BLaER1 (cell line): ENCODE measurements around the gene SERPINB4.
"Not testable (repeated sequence)": the region's sequence is repeated elsewhere in the genome, so short reads cannot be mapped to it uniquely, and the experiment has no call there.

ENCODE experiments used
- H3K27ac ChIP-seq: shearing (Covaris generic); formaldehyde crosslinking; 2 replicates; pipeline ENCODE4 v1.8.1; 2022
- H3K27me3 ChIP-seq: shearing (Covaris generic); formaldehyde crosslinking; 2 replicates; pipeline ENCODE4 v1.8.1; 2022
- H3K36me3 ChIP-seq: shearing (Covaris generic); formaldehyde crosslinking; 2 replicates; pipeline ENCODE4 v1.8.1; 2022
- H3K4me1 ChIP-seq: shearing (Covaris generic); formaldehyde crosslinking; 2 replicates; pipeline ENCODE4 v1.8.1; 2022
- H3K4me2 ChIP-seq: shearing (Covaris generic); formaldehyde crosslinking; 2 replicates; pipeline ENCODE4 v1.8.1; 2022
- H3K4me3 ChIP-seq: shearing (Covaris generic); formaldehyde crosslinking; 2 replicates; pipeline ENCODE4 v1.8.1; 2022
- H3K9ac ChIP-seq: shearing (Covaris generic); formaldehyde crosslinking; 2 replicates; pipeline ENCODE4 v1.8.1; 2022
- H3K9me3 ChIP-seq: shearing (Covaris generic); formaldehyde crosslinking; 2 replicates; pipeline ENCODE4 v1.8.1; 2022
- H4K20me1 ChIP-seq: shearing (Covaris generic); formaldehyde crosslinking; 2 replicates; pipeline ENCODE4 v1.8.1; 2022
- Cebpa-rat ChIP-seq: shearing (Covaris generic); IDR thresholded peaks from 2 replicates; pipeline ENCODE4 v1.8.1; 2022

SERPINB4 gene

DNA sequence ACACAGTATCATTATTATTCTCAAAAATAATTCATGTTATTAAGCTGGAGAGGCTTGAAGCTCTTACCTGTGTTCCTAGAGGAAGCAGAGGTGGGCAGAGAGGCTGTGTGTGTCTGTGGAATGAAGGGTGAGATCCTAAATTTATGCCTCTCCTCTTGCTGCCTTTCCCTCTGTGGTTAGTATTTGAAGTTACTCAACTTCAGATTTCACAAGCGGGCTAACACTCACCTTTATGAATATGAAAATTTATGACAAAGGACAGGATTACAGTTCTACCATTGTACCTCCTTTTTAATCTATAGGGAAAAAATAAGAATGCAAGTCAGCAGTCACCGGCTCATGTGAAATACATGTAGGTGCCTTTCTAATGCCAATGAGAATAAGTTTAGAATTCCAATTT is at the start of gene SERPINB4:
Gene SERPINB4, minus strand, starts transcription at position 115 of the 400 bp plus-strand sequence. CDS start 679 bp downstream, outside the sequence.
- H3K27ac ChIP-seq, H4K20me1 ChIP-seq, H3K4me2 ChIP-seq: not testable (repeated sequence)

DNA sequence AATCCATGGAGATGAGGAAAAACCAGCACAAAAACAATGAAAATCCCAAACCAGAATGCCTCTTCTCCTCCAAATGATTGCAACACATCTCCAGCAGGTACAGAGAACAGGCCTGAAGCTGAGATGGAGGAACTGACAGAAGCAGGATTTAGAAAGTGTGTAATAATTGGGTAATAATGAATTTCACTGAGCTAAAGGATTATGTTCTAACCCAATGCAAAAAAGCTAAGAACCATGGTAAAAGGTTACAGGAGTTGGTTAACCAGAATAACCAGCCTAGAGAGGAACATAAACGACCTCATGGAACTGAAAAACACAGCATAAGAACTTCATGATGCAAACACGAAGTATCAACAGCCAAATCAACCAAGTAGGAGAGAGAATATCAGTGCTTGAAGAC is 45.0 kb upstream of the SERPINB4 start:
- Histone ChIP-seq H4K20me1 (no peaks in the 10 kb centered on the region), H3K4me3 (no peak overlapping the region), H3K27me3 (no peaks in the 10 kb centered on the region), H3K36me3 (no peaks in the 10 kb centered on the region), H3K9ac (no peak overlapping the region), H3K9me3 (0 out of 2 replicates have a peak, but pooled peaks cover 3% of the 10 kb centered on the region), H3K27ac (no peak overlapping the region), H3K4me1 (no peaks in the 10 kb centered on the region), H3K4me2 (no peak overlapping the region)
- no peak for TF ChIP-seq Cebpa-rat

More for the DNA sequence above, at the start of gene SERPINB4:
- H3K4me1 ChIP-seq, H3K4me3 ChIP-seq, H3K9me3 ChIP-seq, H3K36me3 ChIP-seq, H3K9ac ChIP-seq, H3K27me3 ChIP-seq: not testable (repeated sequence)

DNA sequence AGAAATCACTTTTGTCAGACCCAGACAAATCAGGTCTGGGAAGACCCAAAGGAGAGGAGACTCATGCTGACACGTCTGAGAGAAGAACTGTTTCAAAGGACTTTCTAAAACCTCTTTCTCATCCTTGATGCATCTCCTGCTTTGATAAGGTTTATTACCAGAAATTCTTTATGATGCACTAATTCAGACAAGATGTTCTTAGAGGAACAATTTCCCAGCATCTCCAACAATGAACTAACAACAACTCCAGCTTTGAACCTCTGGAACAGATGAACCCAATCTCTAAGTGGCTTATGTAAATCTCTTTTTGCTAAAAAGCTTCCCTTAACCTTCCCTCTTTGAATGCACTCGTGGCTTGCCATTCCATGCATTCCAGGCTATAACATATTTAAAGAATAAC is 42.8 kb upstream of the SERPINB4 start:
- Histone ChIP-seq H3K9ac (no peak overlapping the region), H3K36me3 (no peaks in the 10 kb centered on the region), H3K9me3 (0 out of 2 replicates have a peak, but pooled peaks cover 3% of the 10 kb centered on the region), H4K20me1 (no peaks in the 10 kb centered on the region), H3K4me3 (no peak overlapping the region), H3K4me2 (no peak overlapping the region), H3K27ac (no peak overlapping the region), H3K27me3 (no peaks in the 10 kb centered on the region), H3K4me1 (no peaks in the 10 kb centered on the region)
- no peak for TF ChIP-seq Cebpa-rat

GRCh38 chr18:63684718-63685117 is 40.7 kb upstream of the SERPINB4 start:
- Histone ChIP-seq H3K9ac (no peak overlapping the region), H3K27ac (no peak overlapping the region), H3K4me1 (no peaks in the 10 kb centered on the region), H3K27me3 (no peaks in the 10 kb centered on the region), H3K9me3 (0 out of 2 replicates have a peak, but pooled peaks cover 3% of the 10 kb centered on the region), H3K36me3 (no peaks in the 10 kb centered on the region), H3K4me2 (no peak overlapping the region), H3K4me3 (no peak overlapping the region), H4K20me1 (no peaks in the 10 kb centered on the region)
- no peak for TF ChIP-seq Cebpa-rat

- Histone ChIP-seq H3K27me3 (no peaks in the 10 kb centered on the region), H3K4me3 (no peak overlapping the region), H3K4me1 (no peaks in the 10 kb centered on the region), H3K9ac (no peak overlapping the region), H3K9me3 (0 out of 2 replicates have a peak, but pooled peaks cover 3% of the 10 kb centered on the region), H4K20me1 (no peaks in the 10 kb centered on the region), H3K36me3 (no peaks in the 10 kb centered on the region), H3K4me2 (no peak overlapping the region), H3K27ac (no peak overlapping the region)
- no peak for TF ChIP-seq Cebpa-rat
Observed at GRCh38 chr18:63683890-63684289, 39.8 kb upstream of the SERPINB4 start.

- no peak for TF ChIP-seq Cebpa-rat
- Histone ChIP-seq H4K20me1 (no peaks in the 10 kb centered on the region), H3K9ac (no peak overlapping the region), H3K36me3 (no peaks in the 10 kb centered on the region), H3K27ac (no peak overlapping the region), H3K4me2 (no peak overlapping the region), H3K4me1 (no peaks in the 10 kb centered on the region), H3K4me3 (no peak overlapping the region), H3K27me3 (no peaks in the 10 kb centered on the region), H3K9me3 (no peaks in the 10 kb centered on the region)
Observed at GRCh38 chr18:63683152-63683551, 39.1 kb upstream of the SERPINB4 start.

DNA sequence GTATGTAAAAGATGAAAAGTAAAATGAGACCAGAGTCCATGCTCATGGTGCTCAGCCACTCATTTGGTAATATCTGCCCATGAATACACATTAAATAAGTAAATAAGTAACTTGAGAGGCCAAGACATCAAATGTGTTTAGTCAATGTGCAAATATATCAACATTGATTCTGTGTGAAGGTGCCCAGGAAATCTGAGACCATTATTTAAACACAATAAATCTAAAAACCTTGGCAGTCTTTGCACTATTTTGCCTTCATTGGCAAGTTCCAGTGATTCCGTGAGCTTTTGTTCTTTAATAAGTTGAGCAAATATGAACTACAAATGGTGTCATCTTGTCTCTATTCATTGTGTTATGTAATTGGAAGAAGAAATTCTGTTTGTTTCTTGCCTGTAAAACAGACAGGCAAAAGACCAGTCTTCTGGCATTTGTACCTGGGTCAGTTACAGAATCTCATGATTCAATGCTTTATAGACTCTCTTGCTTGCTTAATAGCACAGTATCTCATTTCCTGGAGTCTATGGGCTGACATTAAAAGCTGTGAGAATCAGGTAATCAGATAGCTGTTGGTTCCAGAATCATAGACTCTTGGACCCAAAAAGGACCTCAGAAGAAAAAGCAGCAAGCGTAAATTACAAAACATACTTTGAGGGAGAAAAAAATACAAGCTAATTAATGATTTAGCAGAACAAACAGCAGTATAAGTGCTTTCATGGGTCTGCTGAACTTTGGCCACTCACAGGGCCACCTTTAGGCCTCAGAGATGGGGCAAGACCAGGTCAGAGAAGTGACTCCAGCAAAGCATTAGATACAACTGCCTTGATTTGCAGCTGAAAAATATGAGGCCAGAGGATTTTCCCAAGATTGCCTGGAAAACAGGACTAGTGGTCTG is 37.6 kb upstream of the SERPINB4 start:
- no peak for TF ChIP-seq Cebpa-rat
- Histone ChIP-seq H3K27me3 (no peaks in the 10 kb centered on the region), H3K9ac (no peak overlapping the region), H3K4me3 (no peak overlapping the region), H3K4me2 (no peak overlapping the region), H4K20me1 (no peaks in the 10 kb centered on the region), H3K36me3 (no peaks in the 10 kb centered on the region), H3K4me1 (no peaks in the 10 kb centered on the region), H3K27ac (no peak overlapping the region), H3K9me3 (no peaks in the 10 kb centered on the region)

DNA sequence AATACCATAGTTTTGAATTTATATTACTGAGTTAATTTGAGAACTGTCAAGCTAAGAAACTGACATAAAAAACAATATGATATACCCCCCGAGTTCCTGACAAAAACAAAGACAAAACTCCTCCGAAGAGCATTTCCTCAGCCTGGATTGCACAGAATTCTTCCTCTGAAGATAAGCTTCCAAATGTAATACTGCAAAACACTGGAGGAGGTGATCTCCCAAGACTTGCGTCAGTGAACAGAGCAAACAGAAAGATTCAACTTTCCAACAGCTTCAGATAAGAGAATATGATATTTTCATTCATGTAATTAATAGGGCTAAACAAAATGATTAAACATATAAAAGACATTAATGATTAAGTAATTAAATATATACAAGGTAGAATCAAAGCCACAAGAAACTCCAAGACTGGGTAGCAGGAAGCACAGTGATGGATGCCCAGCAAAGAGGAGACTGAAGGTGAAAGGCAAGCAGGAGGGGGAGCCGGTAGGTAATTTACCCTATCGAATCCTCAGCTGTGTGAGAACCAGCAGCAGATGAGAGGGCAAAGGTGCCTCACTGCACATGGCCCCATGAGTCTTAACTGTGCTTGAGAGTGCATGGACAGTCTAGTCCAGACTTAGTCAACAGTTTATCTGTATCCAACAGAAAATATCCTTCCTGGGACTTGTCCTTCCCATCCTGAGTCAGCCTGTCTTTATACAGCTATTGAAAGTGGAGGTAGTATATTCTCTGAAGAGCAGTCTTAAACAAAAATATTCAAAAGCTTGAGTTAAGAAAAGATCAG is 36.0 kb upstream of the SERPINB4 start:
- no peak overlapping the region for H3K9ac ChIP-seq
- H3K4me1 ChIP-seq: no peaks in the 10 kb centered on the region
- H3K4me2 ChIP-seq: no peak overlapping the region
- no peaks in the 10 kb centered on the region for H4K20me1 ChIP-seq
- H3K4me3 ChIP-seq: no peak overlapping the region
- H3K27ac ChIP-seq: no peak overlapping the region
- no peaks in the 10 kb centered on the region for H3K27me3 ChIP-seq
- H3K36me3 ChIP-seq: no peaks in the 10 kb centered on the region
- TF ChIP-seq Cebpa-rat: no peak
- no peaks in the 10 kb centered on the region for H3K9me3 ChIP-seq

DNA sequence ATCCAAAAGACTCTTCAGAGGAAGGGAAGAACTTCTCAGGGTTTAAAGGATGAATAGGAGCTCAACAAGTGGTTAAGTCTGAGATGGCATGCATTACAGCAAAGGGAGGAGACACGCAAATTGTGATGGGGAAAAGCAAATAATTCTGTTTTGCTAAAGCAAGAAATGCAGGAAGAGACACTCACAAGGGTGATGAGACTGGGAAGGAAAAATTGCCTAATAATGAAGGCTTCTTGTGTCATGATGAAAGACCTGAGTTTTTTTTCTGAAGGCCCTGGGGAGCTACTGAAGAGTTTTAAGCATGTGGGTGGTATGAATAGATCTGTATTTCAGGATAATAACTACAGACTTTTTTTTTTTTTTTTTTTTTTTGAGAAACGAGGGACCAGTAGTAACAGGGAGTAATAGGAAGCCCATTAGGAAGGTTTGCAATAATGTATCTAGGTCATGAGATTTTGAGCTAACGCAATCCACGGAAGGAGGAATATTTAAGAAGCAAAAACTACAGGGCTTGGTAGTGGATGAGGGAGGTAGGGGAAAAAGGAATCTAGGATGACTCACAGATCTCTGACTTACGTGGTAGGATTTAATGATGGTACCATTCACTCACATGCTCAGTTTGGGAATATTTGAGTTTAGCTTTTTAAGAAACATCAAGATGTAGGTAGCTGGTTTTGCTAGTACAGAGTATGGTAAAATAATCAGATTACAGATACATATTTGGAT is 33.6 kb upstream of the SERPINB4 start:
- Histone ChIP-seq H4K20me1 (no peaks in the 10 kb centered on the region), H3K27ac (no peak overlapping the region), H3K4me3 (no peak overlapping the region), H3K4me1 (no peaks in the 10 kb centered on the region), H3K27me3 (no peaks in the 10 kb centered on the region), H3K36me3 (no peaks in the 10 kb centered on the region), H3K4me2 (no peak overlapping the region), H3K9me3 (no peaks in the 10 kb centered on the region), H3K9ac (no peak overlapping the region)
- no peak for TF ChIP-seq Cebpa-rat
